Naive B cell (primary cell): ENCODE data around the gene MGST3. TPM values are rescaled to one million over a fixed set of nuclear protein-coding genes. Genes with fewer than 3 reads are reported as not detected.
A peak's percentile ranks its signal among the peaks of the same experiment; 100 is the strongest.
"Not testable (repeated sequence)": the region's sequence is repeated elsewhere in the genome, so short reads cannot be mapped to it uniquely, and the experiment has no call there.

Experiments
- ATAC-seq, 2 donors: fragments of 150-1000 bp; cut with Tn5 transposase; 2 replicates each; pipeline ENCODE4 v1.10.0; 2021; ENCODE audit warnings: low read depth in 2 of 2, mild to moderate bottlenecking in 2 of 2, moderate library complexity in 2 of 2
- DNase-seq: peaks from one replicate; pipeline ENCODE4 v3.0.0; 2022
- H3K27ac Mint-ChIP-seq, 6 donors: one replicate each; pipeline ENCODE4 v1.8.0; 2020 to 2022; ENCODE audit warnings: mild to moderate bottlenecking in 6 of 6, mixed read lengths in 6 of 6, moderate library complexity in 5 of 6, inconsistent platforms in 2 of 6
- H3K27me3 Mint-ChIP-seq, 3 donors: one replicate each; pipeline ENCODE4 v1.8.0; 2021 to 2022; ENCODE audit warnings: mixed read lengths in 3 of 3, mild to moderate bottlenecking in 1 of 3
- H3K36me3 Mint-ChIP-seq, 2 donors: one replicate each; pipeline ENCODE4 v1.8.0; 2020 to 2022; ENCODE audit warnings: mixed read lengths in 2 of 2, inconsistent platforms in 1 of 2, mild to moderate bottlenecking in 1 of 2
- H3K4me1 Mint-ChIP-seq, 3 donors: one replicate each; pipeline ENCODE4 v1.8.0; 2020 to 2022; ENCODE audit warnings: mixed read lengths in 3 of 3, inconsistent platforms in 1 of 3, mild to moderate bottlenecking in 1 of 3, moderate library complexity in 1 of 3
- H3K4me3 Mint-ChIP-seq, 8 donors: one replicate each; pipeline ENCODE4 v1.8.0; 2020 to 2022; ENCODE audit warnings: mild to moderate bottlenecking in 8 of 8, mixed read lengths in 8 of 8, moderate library complexity in 8 of 8, inconsistent platforms in 2 of 8
- H3K9me3 Mint-ChIP-seq, 7 donors: one replicate each; pipeline ENCODE4 v1.8.0; 2020 to 2022; ENCODE audit warnings: mixed read lengths in 7 of 7, mild to moderate bottlenecking in 5 of 7, inconsistent platforms in 2 of 7, moderate library complexity in 1 of 7
- polyA plus RNA-seq, 6 donors: library from polyadenylated mRNA; unstranded; fragments of 300-500 nt; fragmentation: Illumina TruSeq; gene quantifications; one replicate each; pipeline ENCODE4 v1.2.3, GENCODE V29; 2021; ENCODE audit warnings: low read depth in 6 of 6

MGST3 gene
- polyA plus RNA-seq, 6 donors from 2014 or later, result 76.4 to 133 (median 116) TPM

GRCh38 chr1:165679282-165680036 lies 48.4 kb downstream of the MGST3 start:
- no peaks in the 10 kb centered on the region for H3K27me3 Mint-ChIP-seq
- no peak overlapping the region for H3K4me3 Mint-ChIP-seq
- no peak for ATAC-seq
- H3K27ac Mint-ChIP-seq, result peak overlapping the region in 1 of 6 donors; percentile 6
- peaks cover 47 to 53% of the 10 kb centered on the region in 2 donors for H3K36me3 Mint-ChIP-seq
- H3K9me3 Mint-ChIP-seq, result no peaks in the 10 kb centered on the region
- no peak for DNase-seq
- H3K4me1 Mint-ChIP-seq, result peaks cover under 1 to 14% (median 13%) of the 10 kb centered on the region in 3 donors

- DNase-seq, result no peak
- Mint-ChIP-seq H3K4me1 (peaks cover 5 to 18% (median 18%) of the 10 kb centered on the region in 3 donors), H3K4me3 (no peak overlapping the region), H3K27me3 (no peaks in the 10 kb centered on the region), H3K9me3 (no peaks in the 10 kb centered on the region), H3K27ac (peak overlapping the region in 2 of 6 donors; percentile 51 to 72), H3K36me3 (peaks cover 43 to 52% of the 10 kb centered on the region in 2 donors)
- no peak for ATAC-seq
Measured at GRCh38 chr1:165680303-165680702, 49.3 kb downstream of the MGST3 start.

GRCh38 chr1:165680773-165681172 lies 49.7 kb downstream of the MGST3 start:
- peaks cover 10 to 20% (median 20%) of the 10 kb centered on the region in 3 donors for H3K4me1 Mint-ChIP-seq
- DNase-seq, H3K4me3 Mint-ChIP-seq, ATAC-seq, H3K9me3 Mint-ChIP-seq, H3K27me3 Mint-ChIP-seq: not testable (repeated sequence)
- H3K36me3 Mint-ChIP-seq, result peaks cover 39 to 50% of the 10 kb centered on the region in 2 donors
- peak overlapping the region in 1 of 6 donors; percentile 51 for H3K27ac Mint-ChIP-seq

GRCh38 chr1:165683848-165684485 lies 52.9 kb downstream of the MGST3 start:
- peaks cover 0 to 3% (median 0%) of the 10 kb centered on the region in 7 donors for H3K9me3 Mint-ChIP-seq
- no peak overlapping the region for H3K4me3 Mint-ChIP-seq
- peaks cover 37 to 43% of the 10 kb centered on the region in 2 donors for H3K36me3 Mint-ChIP-seq
- H3K27ac Mint-ChIP-seq, result peak overlapping the region in 3 of 6 donors; percentile 2 to 89 (median 19)
- H3K27me3 Mint-ChIP-seq, result no peaks in the 10 kb centered on the region
- H3K4me1 Mint-ChIP-seq, result peaks cover 30 to 43% (median 34%) of the 10 kb centered on the region in 3 donors
- no peak for ATAC-seq
- DNase-seq, result no peak

- Mint-ChIP-seq H3K9me3 (peaks cover 0 to 3% (median 0%) of the 10 kb centered on the region in 7 donors), H3K4me1 (peaks cover 33 to 46% (median 34%) of the 10 kb centered on the region in 3 donors), H3K4me3 (peak overlapping the region; percentile 1 to 80 (median 62)), H3K27me3 (no peaks in the 10 kb centered on the region), H3K27ac (peak overlapping the region; percentile 62 to 96 (median 85)), H3K36me3 (peaks cover 22 to 32% of the 10 kb centered on the region in 2 donors)
- DNase-seq (peak; percentile 45), ATAC-seq (peak; percentile 90)
Measured at GRCh38 chr1:165686121-165686970, 55.3 kb downstream of the MGST3 start.

- DNase-seq (no peak), ATAC-seq (peak; percentile 8 to 13)
- Mint-ChIP-seq H3K4me1 (peaks cover 33 to 53% (median 34%) of the 10 kb centered on the region in 3 donors), H3K9me3 (peaks cover 0 to 3% (median 0%) of the 10 kb centered on the region in 7 donors), H3K27me3 (no peaks in the 10 kb centered on the region), H3K4me3 (peak overlapping the region; percentile 1 to 76 (median 62)), H3K36me3 (peaks cover 19 to 29% of the 10 kb centered on the region in 2 donors), H3K27ac (peak overlapping the region; percentile 1 to 93 (median 56))
Measured at GRCh38 chr1:165686971-165687433, 56.0 kb downstream of the MGST3 start.

- Mint-ChIP-seq H3K4me3 (peak overlapping the region in 2 of 8 donors; percentile 51 to 55), H3K4me1 (peaks cover 30 to 57% (median 34%) of the 10 kb centered on the region in 3 donors), H3K36me3 (peaks cover 12 to 20% of the 10 kb centered on the region in 2 donors), H3K27me3 (no peaks in the 10 kb centered on the region), H3K9me3 (peaks cover 0 to 3% (median 0%) of the 10 kb centered on the region in 7 donors), H3K27ac (peak overlapping the region in 2 of 6 donors; percentile 62 to 73)
- DNase-seq (no peak), ATAC-seq (no peak)
Measured at GRCh38 chr1:165688046-165688445, 57.0 kb downstream of the MGST3 start.

GRCh38 chr1:165695031-165695430 lies 64.0 kb downstream of the MGST3 start:
- H3K4me3 Mint-ChIP-seq, result no peak overlapping the region
- DNase-seq, result no peak
- no peaks in the 10 kb centered on the region for H3K9me3 Mint-ChIP-seq
- no peaks in the 10 kb centered on the region for H3K36me3 Mint-ChIP-seq
- H3K27ac Mint-ChIP-seq, result no peak overlapping the region
- ATAC-seq, result no peak
- no peaks in the 10 kb centered on the region for H3K27me3 Mint-ChIP-seq
- peaks cover 17 to 46% (median 33%) of the 10 kb centered on the region in 3 donors for H3K4me1 Mint-ChIP-seq

GRCh38 chr1:165696625-165697100 lies 65.6 kb downstream of the MGST3 start:
- peaks cover 13 to 40% (median 33%) of the 10 kb centered on the region in 3 donors for H3K4me1 Mint-ChIP-seq
- peak overlapping the region in 7 of 8 donors; percentile 30 to 100 (median 97) for H3K4me3 Mint-ChIP-seq
- H3K36me3 Mint-ChIP-seq, result no peaks in the 10 kb centered on the region
- peak overlapping the region in 5 of 6 donors; percentile 3 to 94 (median 35) for H3K27ac Mint-ChIP-seq
- ATAC-seq, result no peak
- no peaks in the 10 kb centered on the region for H3K27me3 Mint-ChIP-seq
- no peak for DNase-seq
- H3K9me3 Mint-ChIP-seq, result no peaks in the 10 kb centered on the region

GRCh38 chr1:165697491-165697880 lies 66.5 kb downstream of the MGST3 start:
- peak overlapping the region; percentile 95 to 100 (median 98) for H3K4me3 Mint-ChIP-seq
- ATAC-seq (no peak), DNase-seq (no peak)
- H3K4me1 Mint-ChIP-seq, result peaks cover 13 to 33% (median 32%) of the 10 kb centered on the region in 3 donors
- H3K27ac Mint-ChIP-seq, result peak overlapping the region; percentile 94 to 100 (median 98)
- no peaks in the 10 kb centered on the region for H3K36me3 Mint-ChIP-seq
- no peaks in the 10 kb centered on the region for H3K9me3 Mint-ChIP-seq
- H3K27me3 Mint-ChIP-seq, result no peaks in the 10 kb centered on the region

- H3K4me3 Mint-ChIP-seq, result peak within 1 kb of the TSS; percentile 95 to 100 (median 98)
Measured at GRCh38 chr1:165697881-165698760, 67.1 kb downstream of the MGST3 start, which contains the start of gene ALDH9A1. ALDH9A1 (minus strand) TSS chr1:165698562; CDS start chr1:165698558, 4 bp downstream.

GRCh38 chr1:165698761-165699052 lies 67.7 kb downstream of the MGST3 start:
- no peaks in the 10 kb centered on the region for H3K36me3 Mint-ChIP-seq
- peak overlapping the region; percentile 91 to 98 (median 94) for H3K27ac Mint-ChIP-seq
- peaks cover 13 to 33% (median 32%) of the 10 kb centered on the region in 3 donors for H3K4me1 Mint-ChIP-seq
- H3K27me3 Mint-ChIP-seq, result no peaks in the 10 kb centered on the region
- no peaks in the 10 kb centered on the region for H3K9me3 Mint-ChIP-seq
- peak overlapping the region; percentile 95 to 100 (median 98) for H3K4me3 Mint-ChIP-seq
- no peak for ATAC-seq
- no peak for DNase-seq

More at GRCh38 chr1:165697881-165698760, 67.1 kb downstream of the MGST3 start, which contains the start of gene ALDH9A1:
- H3K36me3 Mint-ChIP-seq, result no peaks in the 10 kb centered on the region
- H3K27me3 Mint-ChIP-seq, result no peaks in the 10 kb centered on the region
- peaks cover 13 to 33% (median 32%) of the 10 kb centered on the region in 3 donors for H3K4me1 Mint-ChIP-seq
- DNase-seq (peak; percentile 83), ATAC-seq (peak; percentile 85 to 86)
- peak within 1 kb of the TSS; percentile 94 to 100 (median 98) for H3K27ac Mint-ChIP-seq
- no peaks in the 10 kb centered on the region for H3K9me3 Mint-ChIP-seq
